Subcutaneous abdominal adipose tissue (tissue), 5 donors: ENCODE data around the gene PSMD14.
A peak's percentile ranks its signal among the peaks of the same experiment; 100 is the strongest.

Source experiments
- H3K27ac ChIP-seq: one replicate; pipeline ENCODE4 v1.7.0; 2013; ENCODE audit warnings: low read depth, mild to moderate bottlenecking, inconsistent platforms, low read length, moderate library complexity
- H3K27me3 ChIP-seq, 5 donors: one replicate each; pipeline ENCODE4 v1.7.0; 2013; ENCODE audit warnings: low read length in 5 of 5, inconsistent platforms in 1 of 5; ENCODE audit not compliant: control insufficient read depth in 5 of 5, insufficient read depth in 4 of 5
- H3K36me3 ChIP-seq, 5 donors: one replicate each; pipeline ENCODE4 v1.7.0; 2013; ENCODE audit warnings: low read length in 5 of 5; ENCODE audit not compliant: control insufficient read depth in 5 of 5, insufficient read depth in 5 of 5
- H3K4me1 ChIP-seq, 5 donors: one replicate each; pipeline ENCODE4 v1.7.0; 2013; ENCODE audit warnings: low read length in 5 of 5, mild to moderate bottlenecking in 3 of 5, moderate library complexity in 1 of 5; ENCODE audit not compliant: control insufficient read depth in 5 of 5, insufficient read depth in 5 of 5
- H3K4me3 ChIP-seq, 5 donors: one replicate each; pipeline ENCODE4 v1.7.0; 2013; ENCODE audit warnings: low read length in 5 of 5, low read depth in 1 of 5
- H3K9ac ChIP-seq, 5 donors: one replicate each; pipeline ENCODE4 v1.7.0; 2013; ENCODE audit warnings: low read length in 5 of 5, mild to moderate bottlenecking in 4 of 5, moderate library complexity in 3 of 5
- H3K9me3 ChIP-seq, 5 donors: one replicate each; pipeline ENCODE4 v1.7.0; 2013; ENCODE audit warnings: low read length in 5 of 5; ENCODE audit not compliant: control insufficient read depth in 5 of 5
- donor health status: healthy.
- donor health status: healthy.
- donor health status: healthy.
- donor health status: healthy.
- donor health status: healthy.

The PSMD14 gene

GRCh38 chr2:161423421-161424393 is 115.5 kb downstream of the PSMD14 start:
- H3K4me3 ChIP-seq = peak overlapping the region in 4 of 5 donors; percentile 39 to 65 (median 50)
- H3K9ac ChIP-seq = no peak overlapping the region
- H3K4me1 ChIP-seq = peaks cover 0 to 35% (median 27%) of the 10 kb centered on the region in 5 donors
- no peaks in the 10 kb centered on the region for H3K36me3 ChIP-seq
- H3K27me3 ChIP-seq = peaks cover 68 to 94% (median 75%) of the 10 kb centered on the region in 5 donors
- no peak overlapping the region for H3K27ac ChIP-seq
- peaks cover 0 to 4% (median 0%) of the 10 kb centered on the region in 5 donors for H3K9me3 ChIP-seq

GRCh38 chr2:161424394-161424769 is 116.2 kb downstream of the PSMD14 start:
- H3K4me3 ChIP-seq = peak overlapping the region in 1 of 5 donors; percentile 39
- peaks cover 0 to 31% (median 25%) of the 10 kb centered on the region in 5 donors for H3K4me1 ChIP-seq
- no peak overlapping the region for H3K27ac ChIP-seq
- H3K36me3 ChIP-seq = no peaks in the 10 kb centered on the region
- H3K9ac ChIP-seq = no peak overlapping the region
- peaks cover 62 to 89% (median 73%) of the 10 kb centered on the region in 5 donors for H3K27me3 ChIP-seq
- peaks cover 0 to 4% (median 0%) of the 10 kb centered on the region in 5 donors for H3K9me3 ChIP-seq

DNA sequence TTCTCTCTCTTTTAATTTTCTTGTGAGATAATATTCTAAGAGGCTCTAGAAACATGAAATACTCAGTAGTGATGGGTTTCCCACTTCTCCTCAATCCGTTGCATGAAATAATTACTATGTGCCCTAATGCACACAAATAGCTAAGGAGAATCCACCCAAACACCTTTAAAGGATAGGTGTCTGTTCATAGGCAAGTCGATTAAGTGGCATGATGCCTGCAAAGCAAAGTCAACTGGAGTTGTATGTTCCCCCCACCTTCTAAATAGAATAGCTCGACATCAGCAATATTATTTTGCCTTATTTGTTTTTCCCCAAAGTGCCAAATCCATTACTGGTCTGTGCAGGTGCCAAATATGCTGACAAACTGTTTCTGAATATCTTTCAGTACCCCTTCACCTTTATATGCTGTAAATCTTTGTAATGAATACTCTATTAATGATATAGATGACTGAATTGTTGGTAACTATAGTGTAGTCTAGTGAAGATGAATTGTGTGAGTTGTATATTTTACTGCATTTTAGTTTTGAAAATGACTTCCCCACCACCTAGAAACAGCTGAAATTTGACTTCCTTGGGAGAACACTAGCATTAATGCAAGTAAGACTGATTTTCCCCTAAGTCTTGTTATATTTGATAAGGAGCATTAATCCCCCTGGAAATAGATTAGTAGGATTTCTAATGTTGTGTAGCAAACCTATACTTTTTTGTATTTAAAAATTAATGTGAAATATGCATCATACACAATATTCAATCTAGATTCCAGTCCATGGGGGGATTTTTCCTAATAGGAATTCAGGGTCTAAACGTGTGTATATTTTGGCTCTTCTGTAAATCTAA is 116.9 kb downstream of the PSMD14 start:
- Histone ChIP-seq H3K27me3 (peaks cover 60 to 85% (median 68%) of the 10 kb centered on the region in 5 donors), H3K4me1 (peaks cover 0 to 31% (median 25%) of the 10 kb centered on the region in 5 donors), H3K36me3 (no peaks in the 10 kb centered on the region), H3K4me3 (no peak overlapping the region), H3K9ac (no peak overlapping the region), H3K27ac (no peak overlapping the region), H3K9me3 (peaks cover 0 to 4% (median 0%) of the 10 kb centered on the region in 5 donors)

DNA sequence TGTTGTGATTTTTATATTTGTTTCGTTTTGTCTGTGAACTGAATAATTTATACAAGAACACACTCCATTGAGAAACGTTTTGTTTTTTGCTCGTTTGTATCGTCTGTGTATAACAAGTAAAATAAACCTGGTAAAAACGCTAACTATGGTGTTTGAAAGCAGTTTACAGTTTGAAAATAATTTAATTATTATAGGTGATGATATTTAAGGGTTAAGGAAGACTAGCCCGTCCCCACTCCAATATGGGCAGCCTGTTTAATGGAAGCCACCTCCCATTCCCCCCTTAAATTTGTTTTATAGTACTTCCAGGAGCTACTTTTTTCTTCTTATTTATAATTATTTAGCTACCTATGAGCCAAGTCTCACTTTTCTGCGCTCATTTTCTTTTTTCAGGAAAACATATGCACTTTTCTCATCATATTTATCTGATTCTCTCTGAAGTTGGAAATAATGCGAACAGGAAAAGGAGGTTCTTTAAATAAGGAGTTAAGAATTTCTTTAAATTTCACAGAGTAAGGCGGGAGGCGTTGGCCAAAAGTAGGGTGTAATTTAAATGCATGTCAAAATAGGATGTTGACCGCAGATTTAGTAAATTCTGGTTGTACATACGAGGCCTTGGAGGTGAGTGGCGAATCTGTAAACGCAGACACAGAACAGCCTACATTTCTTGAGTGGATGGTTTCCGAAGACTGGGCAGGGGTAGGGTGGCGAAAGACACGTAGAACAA is 117.7 kb downstream of the PSMD14 start:
- Histone ChIP-seq H3K27me3 (peaks cover 52 to 77% (median 62%) of the 10 kb centered on the region in 5 donors), H3K9ac (no peak overlapping the region)

GRCh38 chr2:161426455-161426921 is 118.3 kb downstream of the PSMD14 start:
- Histone ChIP-seq H3K9ac (no peak overlapping the region), H3K4me3 (peak overlapping the region; percentile 27 to 65 (median 53)), H3K27ac (no peak overlapping the region), H3K27me3 (peaks cover 47 to 71% (median 58%) of the 10 kb centered on the region in 5 donors), H3K9me3 (peaks cover 0 to 4% (median 0%) of the 10 kb centered on the region in 5 donors), H3K4me1 (peaks cover 0 to 31% (median 25%) of the 10 kb centered on the region in 5 donors), H3K36me3 (no peaks in the 10 kb centered on the region)

More for the DNA sequence above, 117.7 kb downstream of the PSMD14 start:
- Histone ChIP-seq H3K36me3 (no peaks in the 10 kb centered on the region), H3K4me3 (no peak overlapping the region), H3K4me1 (peaks cover 0 to 31% (median 25%) of the 10 kb centered on the region in 5 donors), H3K27ac (no peak overlapping the region), H3K9me3 (peaks cover 0 to 4% (median 0%) of the 10 kb centered on the region in 5 donors)

- Histone ChIP-seq H3K4me1 (peaks cover 0 to 31% (median 25%) of the 10 kb centered on the region in 5 donors), H3K4me3 (peak overlapping the region; percentile 27 to 65 (median 57)), H3K36me3 (no peaks in the 10 kb centered on the region), H3K27ac (no peak overlapping the region), H3K9me3 (peaks cover 0 to 4% (median 0%) of the 10 kb centered on the region in 5 donors), H3K9ac (no peak overlapping the region), H3K27me3 (peaks cover 47 to 65% (median 58%) of the 10 kb centered on the region in 5 donors)
Observed at GRCh38 chr2:161426922-161427663, 118.9 kb downstream of the PSMD14 start.

- Histone ChIP-seq H3K9me3 (peaks cover 0 to 4% (median 0%) of the 10 kb centered on the region in 5 donors), H3K9ac (no peak overlapping the region), H3K4me1 (peaks cover 0 to 31% (median 25%) of the 10 kb centered on the region in 5 donors), H3K36me3 (no peaks in the 10 kb centered on the region), H3K27ac (no peak overlapping the region), H3K4me3 (peak overlapping the region; percentile 27 to 65 (median 57)), H3K27me3 (peaks cover 45 to 56% (median 50%) of the 10 kb centered on the region in 5 donors)
Observed at GRCh38 chr2:161427664-161428587, 119.7 kb downstream of the PSMD14 start.

DNA sequence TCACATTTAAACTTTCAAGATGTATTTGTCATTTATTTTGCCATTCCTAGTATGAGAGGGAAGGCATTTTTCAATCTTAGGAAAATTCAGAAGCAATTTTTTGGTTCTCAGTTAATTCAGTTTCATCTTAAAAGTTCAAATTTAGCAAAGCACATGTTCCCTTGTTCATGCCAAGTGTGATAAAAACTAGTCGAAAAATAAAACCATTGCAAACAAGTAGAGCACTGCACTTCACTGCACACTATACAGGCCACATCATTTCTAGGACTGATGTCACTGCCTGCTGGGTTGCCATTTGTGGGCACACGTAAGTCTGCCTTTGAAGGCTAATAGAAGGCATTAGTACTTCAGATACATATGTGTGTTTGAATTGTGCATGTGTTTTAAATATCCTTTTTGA is 122.2 kb downstream of the PSMD14 start:
- H3K27ac ChIP-seq = no peak overlapping the region
- no peak overlapping the region for H3K9ac ChIP-seq
- H3K9me3 ChIP-seq = peaks cover 0 to 4% (median 0%) of the 10 kb centered on the region in 5 donors
- H3K36me3 ChIP-seq = no peaks in the 10 kb centered on the region
- peaks cover 0 to 18% (median 15%) of the 10 kb centered on the region in 5 donors for H3K4me1 ChIP-seq
- no peak overlapping the region for H3K4me3 ChIP-seq
- H3K27me3 ChIP-seq = peaks cover 22 to 33% (median 29%) of the 10 kb centered on the region in 5 donors
